ENCODE measurements around the gene PIK3C2G.

Gene PIK3C2G

GRCh38 chr12:18421867-18422266, 160.5 kb downstream of the PIK3C2G start:
- no peak for FAIRE-seq

GRCh38 chr12:18422871-18423270, 161.6 kb downstream of the PIK3C2G start:
- FAIRE-seq = no peak

GRCh38 chr12:18424857-18425256, 163.5 kb downstream of the PIK3C2G start:
- no peak for FAIRE-seq

GRCh38 chr12:18427520-18427919, 166.2 kb downstream of the PIK3C2G start:
- no peak for FAIRE-seq

- no peak for FAIRE-seq
These were observed 167.1 kb downstream of the PIK3C2G start for GRCh38 chr12:18428416-18428815.

- FAIRE-seq = no peak
These were observed 168.0 kb downstream of the PIK3C2G start for GRCh38 chr12:18429366-18429765.

- FAIRE-seq = no peak
These were observed 169.2 kb downstream of the PIK3C2G start for GRCh38 chr12:18430425-18431048.

GRCh38 chr12:18431771-18432170, 170.5 kb downstream of the PIK3C2G start:
- FAIRE-seq = no peak

- FAIRE-seq = no peak
These were observed 170.9 kb downstream of the PIK3C2G start for GRCh38 chr12:18432206-18432605.

GRCh38 chr12:18436170-18436569, 174.9 kb downstream of the PIK3C2G start:
- no peak for FAIRE-seq

- FAIRE-seq = no peak
These were observed 178.2 kb downstream of the PIK3C2G start for GRCh38 chr12:18439541-18439940.

GRCh38 chr12:18443768-18444437, 182.6 kb downstream of the PIK3C2G start:
- no peak for FAIRE-seq

GRCh38 chr12:18446061-18446644, 184.8 kb downstream of the PIK3C2G start:
- no peak for FAIRE-seq

- FAIRE-seq = no peak
These were observed 193.0 kb downstream of the PIK3C2G start for GRCh38 chr12:18454330-18454729.

GRCh38 chr12:18456344-18456743, 195.0 kb downstream of the PIK3C2G start:
- no peak for FAIRE-seq

- FAIRE-seq = no peak
These were observed 196.0 kb downstream of the PIK3C2G start for GRCh38 chr12:18457362-18457761.

GRCh38 chr12:18461758-18462157, 200.4 kb downstream of the PIK3C2G start:
- FAIRE-seq = no peak

- no peak for FAIRE-seq
These were observed 201.1 kb downstream of the PIK3C2G start for GRCh38 chr12:18462442-18462841.

- no peak for FAIRE-seq
These were observed 206.4 kb downstream of the PIK3C2G start for GRCh38 chr12:18467620-18468245.

- FAIRE-seq = no peak
These were observed 207.1 kb downstream of the PIK3C2G start for GRCh38 chr12:18468246-18469075.

- no peak for FAIRE-seq
These were observed 208.9 kb downstream of the PIK3C2G start for GRCh38 chr12:18470251-18470650.

- FAIRE-seq = no peak
These were observed 211.0 kb downstream of the PIK3C2G start for GRCh38 chr12:18472304-18472703.

GRCh38 chr12:18472806-18473205, 211.5 kb downstream of the PIK3C2G start:
- no peak for FAIRE-seq

Data from colon (tissue), 2 donors.